Astrocyte of the cerebellum (primary cell): ENCODE data around the gene CAMTA1.

Source experiments
- DNase-seq: peaks from one replicate; pipeline ENCODE4 v3.0.0-alpha.2; 2011; ENCODE audit warnings: low read depth
- H3K4me3 ChIP-seq: 2 replicates; pipeline ENCODE4 v1.5.1; 2011; ENCODE audit warnings: mild to moderate bottlenecking, low read depth, low read length, moderate library complexity
- in situ Hi-C: cut with HindIII; loops from 2 replicates; pipeline ENCODE4 v1.10.0; 2017; ENCODE audit warnings: low sequenced_read_pairs
- TF ChIP-seq, protein P1 (sequence below): IDR thresholded peaks from 2 replicates; pipeline ENCODE4 v1.5.1; 2012; ENCODE audit warnings: low read length, low read depth, moderate library complexity, mild to moderate bottlenecking; ENCODE audit errors: missing control alignments

CAMTA1 gene

DNA sequence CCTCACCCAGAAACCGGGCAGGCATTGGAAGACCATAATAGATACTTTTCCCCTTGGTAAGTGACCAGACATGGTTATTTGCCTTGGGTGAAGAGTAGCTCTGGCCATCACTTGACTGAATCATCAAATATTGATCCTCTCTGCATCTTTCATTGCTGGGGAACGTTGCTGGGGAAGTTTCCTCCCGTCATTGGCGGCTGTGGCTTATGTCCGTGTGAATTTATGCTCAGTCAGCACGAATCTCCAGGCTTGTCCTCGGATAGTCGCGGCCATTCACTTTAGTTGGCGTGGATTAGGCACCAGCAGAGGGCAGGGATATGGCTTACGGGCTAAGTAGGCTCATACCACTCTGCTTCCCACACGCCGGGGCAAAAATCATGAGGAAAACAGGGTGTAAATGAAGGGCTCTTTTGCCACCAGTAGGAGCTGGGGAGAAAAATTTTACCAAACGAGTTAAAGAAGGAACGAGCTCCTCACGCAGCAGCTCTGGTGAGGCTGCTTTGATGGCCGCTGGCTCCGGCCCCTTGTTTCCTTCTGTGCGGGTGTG is 473.4 kb downstream of the CAMTA1 start:
- H3K4me3 ChIP-seq, result no peak overlapping the region
- no peak for DNase-seq
- in situ Hi-C loops, result no loop called here
- TF ChIP-seq, protein P1, sequence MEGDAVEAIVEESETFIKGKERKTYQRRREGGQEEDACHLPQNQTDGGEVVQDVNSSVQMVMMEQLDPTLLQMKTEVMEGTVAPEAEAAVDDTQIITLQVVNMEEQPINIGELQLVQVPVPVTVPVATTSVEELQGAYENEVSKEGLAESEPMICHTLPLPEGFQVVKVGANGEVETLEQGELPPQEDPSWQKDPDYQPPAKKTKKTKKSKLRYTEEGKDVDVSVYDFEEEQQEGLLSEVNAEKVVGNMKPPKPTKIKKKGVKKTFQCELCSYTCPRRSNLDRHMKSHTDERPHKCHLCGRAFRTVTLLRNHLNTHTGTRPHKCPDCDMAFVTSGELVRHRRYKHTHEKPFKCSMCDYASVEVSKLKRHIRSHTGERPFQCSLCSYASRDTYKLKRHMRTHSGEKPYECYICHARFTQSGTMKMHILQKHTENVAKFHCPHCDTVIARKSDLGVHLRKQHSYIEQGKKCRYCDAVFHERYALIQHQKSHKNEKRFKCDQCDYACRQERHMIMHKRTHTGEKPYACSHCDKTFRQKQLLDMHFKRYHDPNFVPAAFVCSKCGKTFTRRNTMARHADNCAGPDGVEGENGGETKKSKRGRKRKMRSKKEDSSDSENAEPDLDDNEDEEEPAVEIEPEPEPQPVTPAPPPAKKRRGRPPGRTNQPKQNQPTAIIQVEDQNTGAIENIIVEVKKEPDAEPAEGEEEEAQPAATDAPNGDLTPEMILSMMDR, result no peak

DNA sequence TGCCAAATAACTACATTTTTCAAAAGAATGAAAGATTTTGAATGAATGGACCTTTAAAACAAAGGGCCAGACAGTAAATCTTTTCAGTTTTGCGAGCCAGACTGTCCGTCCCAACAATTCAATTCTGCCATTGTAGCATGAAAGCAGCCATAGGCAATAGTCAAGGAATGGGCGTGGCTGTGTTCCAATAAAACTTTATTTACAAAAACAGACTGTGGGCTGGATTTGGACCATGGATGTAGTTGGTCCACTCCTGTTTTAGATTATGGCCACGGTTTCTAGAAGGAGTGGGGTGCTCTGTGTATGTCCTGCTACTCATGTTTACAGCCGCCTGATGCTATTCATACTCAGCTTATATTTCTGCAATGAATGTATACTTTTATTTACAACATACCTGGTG is 474.7 kb downstream of the CAMTA1 start:
- in situ Hi-C loops, result no loop called here
- TF ChIP-seq, protein P1, result no peak
- no peak overlapping the region for H3K4me3 ChIP-seq
- DNase-seq, result no peak

DNA sequence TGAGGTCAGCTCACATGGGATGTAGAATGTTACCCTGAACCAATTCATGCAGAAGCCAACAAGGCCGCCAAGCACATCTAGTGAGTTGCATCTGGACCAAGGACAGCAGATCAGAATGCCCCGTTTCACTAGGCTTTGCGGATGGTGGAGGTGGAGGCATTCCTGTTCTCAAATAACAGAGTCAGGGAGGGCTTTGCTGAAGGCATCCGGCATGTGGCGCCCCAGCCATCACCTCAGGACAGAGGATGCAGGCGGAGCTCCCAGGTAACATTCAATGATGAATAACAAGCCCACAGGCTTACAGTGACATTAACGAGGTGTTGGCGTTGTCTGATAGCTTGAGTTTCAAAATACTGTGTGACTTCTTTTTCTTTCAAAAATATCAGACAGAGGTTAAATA is 476.2 kb downstream of the CAMTA1 start:
- TF ChIP-seq, protein P1, result no peak
- DNase-seq, result no peak
- no peak overlapping the region for H3K4me3 ChIP-seq
- in situ Hi-C loops, result no loop called here

DNA sequence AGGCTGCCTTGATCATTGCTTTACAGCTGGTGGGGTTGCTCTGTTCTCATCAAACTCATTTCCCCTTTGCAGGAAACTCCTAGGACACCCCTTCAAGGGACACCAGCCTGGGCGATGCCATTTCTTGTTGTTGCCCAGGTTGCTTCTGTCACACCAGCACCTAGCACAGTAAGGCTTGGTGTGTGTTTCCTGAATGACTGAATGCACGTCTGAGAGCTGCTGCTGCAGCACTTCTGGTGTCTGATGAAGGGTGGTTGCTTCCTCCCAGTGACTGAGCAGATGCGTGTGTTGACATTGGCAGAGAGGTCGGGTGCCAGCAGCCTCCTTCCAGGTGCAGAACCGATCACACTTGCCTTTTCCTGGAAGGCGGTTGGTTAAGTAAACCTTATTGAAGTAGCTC is 477.4 kb downstream of the CAMTA1 start:
- no peak overlapping the region for H3K4me3 ChIP-seq
- TF ChIP-seq, protein P1, result no peak
- in situ Hi-C loops, result no loop called here
- DNase-seq, result no peak

DNA sequence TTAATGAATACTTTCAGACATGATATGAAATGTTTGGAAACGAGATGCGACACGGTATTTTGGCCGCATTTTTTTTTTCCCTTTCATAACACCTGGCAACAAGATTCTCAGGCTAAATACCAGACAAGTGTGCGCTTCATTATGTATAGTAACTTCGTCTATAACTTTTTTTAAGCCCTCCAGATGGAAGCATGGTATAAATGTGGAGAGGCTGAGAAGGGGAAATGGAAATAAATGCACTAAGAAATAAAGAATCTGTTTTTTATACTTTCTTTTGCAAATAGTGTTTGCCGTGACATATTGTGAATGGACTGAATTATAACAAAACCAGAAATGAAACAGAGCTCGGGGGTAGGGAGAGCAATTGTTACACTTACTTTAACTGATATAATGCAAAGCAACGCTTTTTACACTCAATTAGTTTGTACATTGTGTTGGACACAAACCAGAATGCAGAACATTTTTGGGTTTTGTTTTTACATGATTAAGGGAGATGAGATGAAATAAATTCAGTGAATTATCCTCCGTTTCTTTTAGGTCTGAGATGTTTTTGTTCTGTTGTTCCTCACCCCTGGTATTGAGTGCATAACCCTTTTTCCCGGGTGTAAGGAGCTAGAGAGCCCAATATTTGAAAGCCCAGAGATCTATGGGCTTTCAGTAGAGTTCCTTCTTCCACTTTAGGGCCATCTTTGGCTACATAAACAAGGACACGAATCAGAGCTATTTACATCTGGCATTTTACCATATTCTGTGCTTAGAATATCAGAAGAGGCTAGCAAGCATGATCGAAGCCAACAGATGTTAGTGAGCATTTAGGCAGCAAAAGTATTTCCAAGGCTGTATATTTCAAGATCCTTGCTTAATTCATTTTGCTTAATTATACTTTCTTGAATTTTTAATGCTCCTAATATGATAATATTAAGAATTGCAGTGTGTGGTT is 478.0 kb downstream of the CAMTA1 start:
- TF ChIP-seq, protein P1, result no peak
- no peak overlapping the region for H3K4me3 ChIP-seq
- DNase-seq, result no peak
- in situ Hi-C loops, result no loop called here

DNA sequence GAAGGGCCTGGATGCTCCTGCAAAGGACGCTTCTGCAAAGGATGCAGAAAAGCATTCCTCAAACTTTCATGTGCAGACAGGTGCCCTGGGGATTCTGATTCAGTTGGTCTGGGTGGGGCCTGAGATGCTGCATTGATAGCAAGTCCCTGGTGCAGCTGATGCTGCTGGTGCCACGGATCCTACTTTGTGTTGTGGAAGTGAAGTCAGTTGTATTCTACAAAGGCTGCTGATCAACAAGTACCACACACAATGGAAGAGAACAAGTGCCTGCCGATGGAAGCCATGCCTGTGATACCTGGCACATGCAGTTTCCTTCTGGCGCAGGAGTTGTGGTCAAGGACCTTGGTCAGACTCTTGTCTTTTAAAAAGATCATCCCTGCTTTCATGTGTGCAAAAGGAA is 478.8 kb downstream of the CAMTA1 start:
- H3K4me3 ChIP-seq, result no peak overlapping the region
- DNase-seq, result no peak
- in situ Hi-C loops, result no loop called here
- TF ChIP-seq, protein P1, result no peak
